H1 (cell line): ENCODE data around the gene ENTPD6. TPM values are rescaled to one million over a fixed set of nuclear protein-coding genes. Genes with fewer than 3 reads are reported as not detected.
A peak's percentile ranks its signal among the peaks of the same experiment; 100 is the strongest.

Experiments used
- BACH1 ChIP-seq: IDR thresholded peaks from 2 replicates; pipeline ENCODE4 v1.6.1; 2012; ENCODE audit warnings: low read length, improper control_type of control experiment
- BCL11A ChIP-seq, 2 experiments: IDR thresholded peaks; one replicate each; pipeline ENCODE4 v1.6.1; 2011; ENCODE audit warnings: low read depth in 2 of 2, low read length in 2 of 2, mild to moderate bottlenecking in 2 of 2
- CHD2 ChIP-seq: IDR thresholded peaks from 2 replicates; pipeline ENCODE4 v1.6.1; 2012; ENCODE audit warnings: low read length, improper control_type of control experiment
- CTBP2 ChIP-seq: IDR thresholded peaks from 2 replicates; pipeline ENCODE4 v1.7.0; 2011; ENCODE audit warnings: borderline replicate concordance, mild to moderate bottlenecking, moderate library complexity, mixed read lengths, low read length; ENCODE audit not compliant: insufficient read depth, insufficient read length
- HDAC2 ChIP-seq, 2 experiments: fragments of 300-600 bp in 1 of 2; sonication (generic) in 1 of 2; IDR thresholded peaks; 2 replicates each; pipeline ENCODE4 v1.6.1; 2011 to 2012; ENCODE audit warnings: low read depth in 2 of 2, low read length in 2 of 2, mild to moderate bottlenecking in 2 of 2, moderate library complexity in 2 of 2, borderline replicate concordance in 1 of 2, inconsistent platforms in 1 of 2
- KDM1A ChIP-seq: fragments of 200-600, 300-600 bp; sonication (generic); IDR thresholded peaks from 2 replicates; pipeline ENCODE4 v1.7.1; 2016; ENCODE audit warnings: mild to moderate bottlenecking, low read length, borderline replicate concordance
- NRF1 ChIP-seq: IDR thresholded peaks from 2 replicates; pipeline ENCODE4 v1.6.1; 2011; ENCODE audit warnings: mild to moderate bottlenecking, low read depth, low read length, improper control_type of control experiment
- RAD21 ChIP-seq, 2 experiments: IDR thresholded peaks in 1 of 2; conservative IDR thresholded peaks in 1 of 2; 2 replicates each; pipeline ENCODE4 v1.6.1; 2011; ENCODE audit warnings: low read depth in 2 of 2, low read length in 2 of 2, improper control_type of control experiment in 1 of 2, inconsistent platforms in 1 of 2, mild to moderate bottlenecking in 1 of 2, moderate library complexity in 1 of 2
- RBBP5 ChIP-seq: IDR thresholded peaks from 2 replicates; pipeline ENCODE4 v1.7.1; 2012; ENCODE audit warnings: low read depth, mild to moderate bottlenecking, inconsistent platforms, low read length, moderate library complexity, borderline replicate concordance
- SIN3A ChIP-seq, 2 experiments: IDR thresholded peaks in 1 of 2; conservative IDR thresholded peaks in 1 of 2; 2 replicates each; pipeline ENCODE4 v1.6.1; 2011 to 2012; ENCODE audit warnings: low read length in 2 of 2, improper control_type of control experiment in 1 of 2, low read depth in 1 of 2, mild to moderate bottlenecking in 1 of 2
- TAF1 ChIP-seq: IDR thresholded peaks from 2 replicates; pipeline ENCODE4 v1.6.1; 2011; ENCODE audit warnings: mild to moderate bottlenecking, low read depth, low read length
- TAF7 ChIP-seq: optimal IDR thresholded peaks from 2 replicates; pipeline ENCODE3; 2011; ENCODE audit warnings: low read depth, mild to moderate bottlenecking, inconsistent platforms, low read length, moderate library complexity, borderline replicate concordance
- polyA plus RNA-seq, 7 experiments: library from polyadenylated mRNA; depleted of rRNA in 3 of 7; stranded (reverse) in 5 of 7; unstranded in 2 of 7; fragments of >200 nt in 5 of 7; fragments of 200-250 nt in 2 of 7; gene quantifications; 1 replicate in 5 of 7; 2 replicates in 1 of 7; 4 replicates in 1 of 7; pipeline versions ENCODE4 v1.2.1 to v1.2.3, GENCODE V29; 2011 to 2013; ENCODE audit warnings: missing spikeins in 2 of 7, mixed read lengths in 2 of 7
- total RNA-seq: library from RNA; stranded (reverse); fragmentation: NEBNext Ultra II Directional; extraction: Animal tissue kit (Norgen Biotek cat#: 25700); gene quantifications from 2 replicates; pipeline ENCODE4 v1.2.1, GENCODE V29; 2021
- TF ChIP-seq, protein P1 (sequence below): IDR thresholded peaks from 2 replicates; pipeline ENCODE4 v1.6.1; 2011; ENCODE audit warnings: low read length, improper control_type of control experiment
- TF ChIP-seq, protein P2 (sequence below): IDR thresholded peaks from 2 replicates; pipeline ENCODE4 v1.6.1; 2011; ENCODE audit warnings: low read depth, mild to moderate bottlenecking, low read length; ENCODE audit not compliant: insufficient read depth

The ENTPD6 gene
- total and polyA plus RNA-seq, 2 of the 8 experiments (the other 6 are each of a cell fraction or from before 2014, with no cell fraction given) = 47.8 to 57.3 TPM

DNA sequence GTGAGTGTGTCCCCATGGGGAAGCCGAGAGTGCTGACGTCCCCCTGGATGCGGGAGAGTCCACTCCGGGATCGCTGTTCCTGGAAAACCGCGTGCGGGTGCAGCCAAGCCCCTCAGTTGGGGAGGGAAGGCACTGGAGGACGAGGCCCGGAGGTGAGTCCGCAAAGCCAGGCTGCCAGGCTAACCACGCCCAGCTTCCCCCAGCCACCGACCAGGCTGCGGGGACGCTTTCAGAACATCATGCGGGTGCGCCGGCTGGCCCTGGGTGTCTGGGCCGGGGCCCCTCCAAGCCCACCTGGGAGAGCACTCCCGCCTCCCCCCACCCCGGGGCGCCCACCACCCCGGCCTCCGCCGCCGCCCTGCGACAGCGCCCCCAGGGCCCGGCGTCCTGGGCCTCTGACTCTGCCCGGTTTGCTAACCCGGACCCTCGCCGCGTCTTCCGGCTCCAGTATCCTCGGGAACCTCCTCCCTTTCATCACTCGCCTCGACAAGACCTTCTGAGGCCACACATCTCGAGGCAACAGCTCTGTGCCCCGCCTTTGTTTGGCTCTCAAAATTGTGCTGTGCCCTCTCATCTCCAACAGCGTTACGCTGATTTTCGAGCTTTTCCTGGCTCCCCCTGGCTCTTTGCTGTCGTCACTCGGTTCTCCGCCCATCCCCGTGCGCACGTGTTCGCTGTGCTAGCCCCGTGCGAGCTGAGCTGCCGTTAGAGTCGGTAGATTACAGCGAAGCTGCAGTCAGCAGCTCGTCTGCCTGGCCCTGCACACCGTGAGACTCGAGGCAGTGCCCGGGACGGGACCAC lies 47.1 kb upstream of the ENTPD6 start (continued):
- TF ChIP-seq RBBP5 (no peak), CHD2 (no peak), SIN3A (conservative IDR thresholded peaks at IDR 0.05 in 1 of 2, IDR thresholded peaks at IDR 0.05 in 1 of 2; ENCODE audit: low read depth in 1 of 2, low read length in 2 of 2) (0 out of 4 replicates have a peak, but pooled peaks of 1 of the 2 experiments have one; percentile 29), TAF1 (no peak), BACH1 (no peak), BCL11A (IDR thresholded peaks at IDR 0.05; ENCODE audit: low read depth in 2 of 2, low read length in 2 of 2) (no peak), HDAC2 (IDR thresholded peaks at IDR 0.05; ENCODE audit: borderline replicate concordance in 1 of 2, low read depth in 2 of 2, low read length in 2 of 2) (no peak), KDM1A (no peak), TAF7 (no peak), NRF1 (no peak), RAD21 (IDR thresholded peaks at IDR 0.05 in 1 of 2, conservative IDR thresholded peaks at IDR 0.05 in 1 of 2; ENCODE audit: low read depth in 2 of 2, low read length in 2 of 2) (no peak), CTBP2 (no peak)
- TF ChIP-seq, protein P1, sequence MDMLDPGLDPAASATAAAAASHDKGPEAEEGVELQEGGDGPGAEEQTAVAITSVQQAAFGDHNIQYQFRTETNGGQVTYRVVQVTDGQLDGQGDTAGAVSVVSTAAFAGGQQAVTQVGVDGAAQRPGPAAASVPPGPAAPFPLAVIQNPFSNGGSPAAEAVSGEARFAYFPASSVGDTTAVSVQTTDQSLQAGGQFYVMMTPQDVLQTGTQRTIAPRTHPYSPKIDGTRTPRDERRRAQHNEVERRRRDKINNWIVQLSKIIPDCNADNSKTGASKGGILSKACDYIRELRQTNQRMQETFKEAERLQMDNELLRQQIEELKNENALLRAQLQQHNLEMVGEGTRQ = peak; percentile 37; the same call in 1 of the 2 replicates
- TF ChIP-seq, protein P2, sequence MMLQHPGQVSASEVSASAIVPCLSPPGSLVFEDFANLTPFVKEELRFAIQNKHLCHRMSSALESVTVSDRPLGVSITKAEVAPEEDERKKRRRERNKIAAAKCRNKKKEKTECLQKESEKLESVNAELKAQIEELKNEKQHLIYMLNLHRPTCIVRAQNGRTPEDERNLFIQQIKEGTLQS = no peak
